ENCODE data around the gene PGAM2. TPM values are rescaled to one million over a fixed set of nuclear protein-coding genes. Genes with fewer than 3 reads are reported as not detected.
A peak's percentile ranks its signal among the peaks of the same experiment; 100 is the strongest.

PGAM2 gene
- total and polyA plus RNA-seq, 2 of the 4 experiments (the other 2 are of a cell fraction), result not detected

DNA sequence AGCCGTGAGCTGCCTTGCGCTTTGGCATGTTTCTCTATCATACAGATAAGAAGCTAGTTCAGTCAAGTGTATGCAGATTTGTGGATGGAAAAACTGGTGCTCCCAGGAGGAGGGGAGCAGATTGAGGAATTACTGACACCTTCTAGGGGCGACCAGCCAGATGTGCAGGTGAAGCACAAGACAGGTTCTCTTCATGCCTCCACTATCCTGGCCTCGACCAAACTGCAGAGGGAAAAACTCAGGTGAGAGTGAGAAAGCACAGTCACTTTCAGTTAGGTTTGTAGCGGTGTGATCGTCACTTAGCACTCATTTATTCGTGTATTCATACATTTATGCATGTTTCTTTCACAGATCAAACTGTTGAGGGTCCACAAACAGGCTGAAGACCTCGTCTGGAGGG is 21.5 kb downstream of the PGAM2 start:
- H3K27me3 ChIP-seq (ENCODE audit: control insufficient read depth, insufficient read depth, low read length), result no peaks in the 10 kb centered on the region
- peak overlapping the region; percentile 98 for H3K9ac ChIP-seq (ENCODE audit: low read depth, low read length)
- WGBS, 2 experiments (ENCODE audit: extremely low coverage in 2 of 2, insufficient read length in 1 of 2), result no CpG with 5 or more reads among the region's 8 CpGs
- H2AK9ac ChIP-seq (replicated peaks; ENCODE audit: low read depth, low read length, poor library complexity), result peak overlapping the region; percentile 93
- peaks cover 8% of the 10 kb centered on the region for H3K36me3 ChIP-seq (ENCODE audit: control insufficient read depth, insufficient read depth, low read length)
- peak overlapping the region; percentile 45; the same call in 1 of the 2 replicates for H2BK120ac ChIP-seq (ENCODE audit: low read depth, low read length)
- DNase-seq, result no peak
- H4K20me1 ChIP-seq (ENCODE audit: insufficient read depth, low read length), result peaks cover 27% of the 10 kb centered on the region
- peak overlapping the region; percentile 92 for H4K5ac ChIP-seq (ENCODE audit: low read depth, low read length)
- peak overlapping the region; percentile 79 for H3K4me3 ChIP-seq (ENCODE audit: insufficient read depth, low read depth, low read length)
- H2BK15ac ChIP-seq (ENCODE audit: low read depth, low read length), result no peak overlapping the region; the same call in 2 of the 3 replicates
- peak overlapping the region; percentile 96 for H3K14ac ChIP-seq (replicated peaks; ENCODE audit: low read depth, low read length)
- peak overlapping the region; percentile 88 for H2BK5ac ChIP-seq (ENCODE audit: low read depth, low read length, poor library complexity, severe bottlenecking)
- peaks cover 21% of the 10 kb centered on the region for H3K9me1 ChIP-seq (ENCODE audit: insufficient read depth, low read length)
- peak overlapping the region; percentile 95 for H3K4ac ChIP-seq (ENCODE audit: low read depth, low read length)
- in situ Hi-C loops (cut with MboI; ENCODE audit: low sequenced_read_pairs), result no loop called here
- peak overlapping the region; percentile 98 for H4K8ac ChIP-seq (ENCODE audit: low read depth in 2 of 2, low read length in 2 of 2)
- H3K56ac ChIP-seq (ENCODE audit: extremely low read depth, insufficient read depth, low read length), result peak overlapping the region; percentile 91
- peak overlapping the region; percentile 11; the same call in 1 of the 2 replicates for H2BK20ac ChIP-seq (ENCODE audit: low read depth, low read length)
- dilution Hi-C loops (cut with HindIII; ENCODE audit: low sequenced_read_pairs, unreplicated experiment), result no loop called here
- H3K4me1 ChIP-seq (ENCODE audit: control insufficient read depth, insufficient read depth, low read length), result peaks cover 10% of the 10 kb centered on the region
- intact Hi-C loops (cut with micrococcal nuclease), result no loop called here
- H2AK5ac ChIP-seq (ENCODE audit: low read depth, low read length), result peak overlapping the region; percentile 90; the same call in 1 of the 2 replicates
- H3K9me3 ChIP-seq (ENCODE audit: control insufficient read depth, insufficient read depth, low read length), result no peaks in the 10 kb centered on the region
- peak overlapping the region; percentile 81 for H4K91ac ChIP-seq (ENCODE audit: insufficient read depth, low read depth, low read length)
- ATAC-seq (ENCODE audit: low read depth), result no peak
- TF ChIP-seq MXI1 (IDR thresholded peaks at IDR 0.05; ENCODE audit: borderline replicate concordance, low read depth, low read length) (no peak), SMC3 (IDR thresholded peaks at IDR 0.05; ENCODE audit: low read depth, low read length) (no peak), RAD21 (IDR thresholded peaks at IDR 0.05; ENCODE audit: low read length) (no peak)
- TF ChIP-seq, protein P1, sequence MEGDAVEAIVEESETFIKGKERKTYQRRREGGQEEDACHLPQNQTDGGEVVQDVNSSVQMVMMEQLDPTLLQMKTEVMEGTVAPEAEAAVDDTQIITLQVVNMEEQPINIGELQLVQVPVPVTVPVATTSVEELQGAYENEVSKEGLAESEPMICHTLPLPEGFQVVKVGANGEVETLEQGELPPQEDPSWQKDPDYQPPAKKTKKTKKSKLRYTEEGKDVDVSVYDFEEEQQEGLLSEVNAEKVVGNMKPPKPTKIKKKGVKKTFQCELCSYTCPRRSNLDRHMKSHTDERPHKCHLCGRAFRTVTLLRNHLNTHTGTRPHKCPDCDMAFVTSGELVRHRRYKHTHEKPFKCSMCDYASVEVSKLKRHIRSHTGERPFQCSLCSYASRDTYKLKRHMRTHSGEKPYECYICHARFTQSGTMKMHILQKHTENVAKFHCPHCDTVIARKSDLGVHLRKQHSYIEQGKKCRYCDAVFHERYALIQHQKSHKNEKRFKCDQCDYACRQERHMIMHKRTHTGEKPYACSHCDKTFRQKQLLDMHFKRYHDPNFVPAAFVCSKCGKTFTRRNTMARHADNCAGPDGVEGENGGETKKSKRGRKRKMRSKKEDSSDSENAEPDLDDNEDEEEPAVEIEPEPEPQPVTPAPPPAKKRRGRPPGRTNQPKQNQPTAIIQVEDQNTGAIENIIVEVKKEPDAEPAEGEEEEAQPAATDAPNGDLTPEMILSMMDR (conservative IDR thresholded peaks at IDR 0.05; ENCODE audit: low read depth, low read length), result no peak
- no TSS peak for BruUV-seq (replicated peaks)
- 0 out of 2 replicates have a peak overlapping the region, but pooled peaks have one; percentile 47 for H3K18ac ChIP-seq (ENCODE audit: low read depth, low read length)
- ChIA-PET CTCF (no interaction called here), POLR2A (ENCODE audit: unreplicated experiment) (no interaction called here)
- peak overlapping the region; percentile 82 for H3K23ac ChIP-seq (ENCODE audit: low read depth, low read length)
- peak overlapping the region; percentile 95 for H3K27ac ChIP-seq (ENCODE audit: insufficient read depth, low read length)
- peaks cover 22 to 46% of the 10 kb centered on the region in 2 experiments for H3K79me1 ChIP-seq (ENCODE audit: low read depth in 1 of 2, low read length in 2 of 2)
- H2AFZ ChIP-seq (replicated peaks; ENCODE audit: low read length, poor library complexity), result peak overlapping the region; percentile 98
- peak overlapping the region; percentile 92 for H3K4me2 ChIP-seq (ENCODE audit: low read depth, low read length)
